ENCODE data around the gene NSMCE1.

GRCh38 chr16:27208796-27209195, 59.8 kb downstream of the NSMCE1 start:
- TF ChIP-seq POLR2A (IDR thresholded peaks at IDR 0.05) (no peak), CTCF (IDR thresholded peaks at IDR 0.05) (no peak)
